SK-N-SH (cell line): ENCODE data around the gene CPLX1. TPM values are rescaled to one million over a fixed set of nuclear protein-coding genes. Genes with fewer than 3 reads are reported as not detected.

Source experiments
- CTCF ChIA-PET: fragments of 300-600, 350-600 bp; formaldehyde crosslinking; extraction: SDS; loops from one replicate; lab custom pipeline; 2021; lab: Yijun Ruan, JAX
- POLR2A ChIA-PET: fragments of 350-600 bp; sonication (Branson Sonifier 250); formaldehyde crosslinking; extraction: SDS; loops from one replicate; lab custom pipeline; 2020; ENCODE audit warnings: antibody characterized with exemption, inconsistent platforms; lab: Yijun Ruan, JAX
- DNase-seq: peaks from one replicate; pipeline ENCODE4 v3.0.0; 2012
- H2AFZ ChIP-seq: fragments of 200-600 bp; sonication (generic); 2 replicates; pipeline ENCODE4 v1.8.1; 2016; ENCODE audit warnings: antibody characterized with exemption, mild to moderate bottlenecking, low read depth
- H3F3A ChIP-seq: fragments of 200-600 bp; sonication (generic); replicated peaks from 2 replicates; pipeline ENCODE3; 2016; ENCODE audit warnings: antibody characterized with exemption, mild to moderate bottlenecking; ENCODE audit not compliant: insufficient read depth
- H3K27ac ChIP-seq, 2 experiments: fragments of 200-500 bp in 1 of 2; fragments of 200-600 bp in 1 of 2; sonication (Bioruptor generic) in 1 of 2; sonication (generic), shearing (Covaris generic) in 1 of 2; 2 replicates each; pipeline versions ENCODE4 v1.5.1 to v1.6.1; 2014 to 2016; ENCODE audit warnings: low read depth in 2 of 2, inconsistent platforms in 1 of 2, low read length in 1 of 2, mild to moderate bottlenecking in 1 of 2, mixed read lengths in 1 of 2
- H3K27me3 ChIP-seq: fragments of 200-600 bp; sonication (generic), shearing (Covaris generic); 2 replicates; pipeline ENCODE4 v1.6.1; 2016; ENCODE audit warnings: mixed run types; ENCODE audit not compliant: insufficient read depth
- H3K36me3 ChIP-seq, 2 experiments: fragments of 200-500 bp in 1 of 2; fragments of 200-600 bp in 1 of 2; sonication (Bioruptor generic) in 1 of 2; sonication (generic) in 1 of 2; replicated peaks in 1 of 2; 2 replicates each; pipeline versions ENCODE3 to v1.5.1; 2014 to 2016; ENCODE audit warnings: low read length in 1 of 2, mild to moderate bottlenecking in 1 of 2; ENCODE audit not compliant: insufficient read depth in 2 of 2, control insufficient read depth in 1 of 2
- H3K4me1 ChIP-seq, 2 experiments: fragments of 200-500 bp in 1 of 2; fragments of 200-600 bp in 1 of 2; sonication (Bioruptor generic) in 1 of 2; sonication (generic), shearing (Covaris generic) in 1 of 2; 2 replicates each; pipeline versions ENCODE4 v1.5.1 to v1.6.1; 2014 to 2016; ENCODE audit warnings: low read depth in 1 of 2, low read length in 1 of 2, mixed run types in 1 of 2; ENCODE audit not compliant: insufficient read depth in 2 of 2, control insufficient read depth in 1 of 2
- H3K4me2 ChIP-seq: fragments of 200-600 bp; sonication (generic), shearing (Covaris generic); 2 replicates; pipeline ENCODE4 v1.6.1; 2017; ENCODE audit warnings: mixed run types
- H3K4me3 ChIP-seq, 2 experiments: fragments of 200-500 bp in 1 of 2; fragments of 200-600 bp in 1 of 2; sonication (Bioruptor generic) in 1 of 2; sonication (generic), shearing (Covaris generic) in 1 of 2; 2 replicates each; pipeline versions ENCODE4 v1.5.1 to v1.8.1; 2014 to 2016; ENCODE audit warnings: low read depth in 2 of 2, inconsistent platforms in 1 of 2, low read length in 1 of 2, mild to moderate bottlenecking in 1 of 2, mixed read lengths in 1 of 2, moderate library complexity in 1 of 2
- H3K79me2 ChIP-seq: fragments of 200-600 bp; sonication (generic); 2 replicates; pipeline ENCODE4 v1.8.1; 2017; ENCODE audit warnings: mild to moderate bottlenecking; ENCODE audit not compliant: insufficient read depth
- H3K9ac ChIP-seq: fragments of 200-600 bp; sonication (generic); 2 replicates; pipeline ENCODE4 v1.6.1; 2017; ENCODE audit warnings: mixed run types
- H3K9me2 ChIP-seq: fragments of 200-600 bp; sonication (generic); 2 replicates; pipeline ENCODE4 v1.6.1; 2017; ENCODE audit warnings: mixed run types
- H3K9me3 ChIP-seq: fragments of 200-600 bp; sonication (generic); 2 replicates; pipeline ENCODE4 v1.6.1; 2017; ENCODE audit warnings: mixed run types, mild to moderate bottlenecking, moderate library complexity
- H4K20me1 ChIP-seq: fragments of 200-600 bp; sonication (generic); 2 replicates; pipeline ENCODE4 v1.6.1; 2017; ENCODE audit warnings: mild to moderate bottlenecking, mixed run types; ENCODE audit not compliant: insufficient read depth
- CHD2 ChIP-seq: fragments of 150-350 bp; IDR thresholded peaks from 2 replicates; pipeline ENCODE4 v1.6.1; 2018; ENCODE audit warnings: low read length; ENCODE audit not compliant: partially characterized antibody
- CTCF ChIP-seq: fragments of 200-600 bp; sonication (generic); IDR thresholded peaks from 2 replicates; pipeline ENCODE4 v1.6.1; 2017; ENCODE audit warnings: antibody characterized with exemption, mild to moderate bottlenecking, moderate library complexity
- FOSL2 ChIP-seq: IDR thresholded peaks from 2 replicates; pipeline ENCODE4 v1.4.0; 2012; ENCODE audit warnings: low read depth, mild to moderate bottlenecking, moderate library complexity, borderline replicate concordance
- FOXJ3 ChIP-seq: sonication (generic); formaldehyde crosslinking; IDR thresholded peaks from 2 replicates; pipeline ENCODE4 v1.5.1; 2020; ENCODE audit warnings: mild to moderate bottlenecking, missing genetic modification reagents
- FOXM1 ChIP-seq: IDR thresholded peaks from 2 replicates; pipeline ENCODE4 v1.4.0; 2012; ENCODE audit warnings: low read depth, mild to moderate bottlenecking
- GABPA ChIP-seq: IDR thresholded peaks from 2 replicates; pipeline ENCODE4 v1.4.0; 2012; ENCODE audit warnings: low read depth, mild to moderate bottlenecking
- GATA2 ChIP-seq: sonication (generic); formaldehyde crosslinking; IDR thresholded peaks from 2 replicates; pipeline ENCODE4 v1.5.0; 2020; ENCODE audit warnings: mild to moderate bottlenecking, missing genetic modification reagents
- JUND ChIP-seq: IDR thresholded peaks from 2 replicates; pipeline ENCODE4 v1.4.0; 2012
- MXI1 ChIP-seq: IDR thresholded peaks from 2 replicates; pipeline ENCODE4 v1.6.1; 2012; ENCODE audit warnings: mild to moderate bottlenecking, low read depth, low read length, improper control_type of control experiment
- NRF1 ChIP-seq: IDR thresholded peaks from 2 replicates; pipeline ENCODE4 v1.6.1; 2012; ENCODE audit warnings: low read depth, mild to moderate bottlenecking, low read length
- POLR2AphosphoS5 ChIP-seq: IDR thresholded peaks from 2 replicates; pipeline ENCODE4 v1.6.1; 2012; ENCODE audit warnings: low read depth, low read length
- RAD21 ChIP-seq: IDR thresholded peaks from 2 replicates; pipeline ENCODE4 v1.6.1; 2012; ENCODE audit warnings: mild to moderate bottlenecking, low read length
- REST ChIP-seq: IDR thresholded peaks from 2 replicates; pipeline ENCODE4 v1.6.1; 2012; ENCODE audit warnings: mild to moderate bottlenecking, low read depth, low read length, moderate library complexity
- RFX5 ChIP-seq: IDR thresholded peaks from 2 replicates; pipeline ENCODE4 v1.6.1; 2012; ENCODE audit warnings: mild to moderate bottlenecking, improper control_type of control experiment, low read length
- TCF12 ChIP-seq: IDR thresholded peaks from 2 replicates; pipeline ENCODE4 v1.4.0; 2012
- USF1 ChIP-seq: IDR thresholded peaks from 2 replicates; pipeline ENCODE4 v1.4.0; 2012; ENCODE audit warnings: low read depth, borderline replicate concordance
- YY1 ChIP-seq: IDR thresholded peaks from 2 replicates; pipeline ENCODE4 v1.4.0; 2012; ENCODE audit warnings: low read depth, mild to moderate bottlenecking
- ZBTB33 ChIP-seq: IDR thresholded peaks from 2 replicates; pipeline ENCODE4 v1.4.0; 2012; ENCODE audit warnings: low read depth, borderline replicate concordance
- WGBS: methylation state at CpG from one replicate; pipeline ENCODE4 v1.1.6; 2017; ENCODE audit warnings: low lambda C conversion rate; 5-methylcytosine and 5-hydroxymethylcytosine counted together
- polyA plus RNA-seq, 3 experiments: library from polyadenylated mRNA; depleted of rRNA; stranded (reverse); fragments of >200 nt; gene quantifications; 2 replicates each; pipeline ENCODE4 v1.2.3, GENCODE V29; 2012
- TF ChIP-seq, protein P1 (sequence below): fragments of 150-350 bp; IDR thresholded peaks from 2 replicates; pipeline ENCODE4 v1.6.1; 2016; ENCODE audit warnings: mild to moderate bottlenecking, low read depth, low read length
- TF ChIP-seq, protein P2 (sequence below): IDR thresholded peaks from 2 replicates; pipeline ENCODE4 v1.4.0; 2012; ENCODE audit warnings: low read depth

The CPLX1 gene
- polyA plus RNA-seq, 1 of the 3 experiments (the other 2 are of a cell fraction): 0.56 TPM

GRCh38 chr4:874971-875817, 49.3 kb upstream of the CPLX1 start (continued):
- TF ChIP-seq CTCF (no peak), CHD2 (no peak)
- TF ChIP-seq, all 33 proteins: peak for 0

DNA sequence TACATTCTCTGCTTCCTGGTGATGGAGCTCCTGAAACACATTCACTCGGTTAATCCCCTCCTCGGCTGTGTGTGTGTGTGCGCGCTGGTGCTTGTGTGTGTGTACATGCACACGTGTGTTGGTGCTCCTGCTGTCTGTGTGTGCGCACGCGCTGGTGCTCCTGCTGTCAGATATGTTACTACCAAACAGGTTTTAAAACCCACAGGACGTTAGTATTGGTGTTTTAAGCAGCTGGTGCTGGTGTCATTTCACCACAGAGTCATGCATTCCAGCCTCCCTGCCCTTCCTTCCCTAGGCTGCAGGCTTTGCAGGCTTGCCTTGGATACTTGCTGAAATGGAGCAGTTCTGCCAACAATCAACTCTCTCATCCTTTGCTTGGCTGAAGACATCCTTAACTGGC, 48.1 kb upstream of the CPLX1 start:
- Histone ChIP-seq H3K9ac (no peak overlapping the region), H3K9me2 (no peaks in the 10 kb centered on the region), H3K27me3 (no peaks in the 10 kb centered on the region), H3K4me2 (no peak overlapping the region), H3K9me3 (no peaks in the 10 kb centered on the region), H3K27ac (no peak overlapping the region), H3K79me2 (no peaks in the 10 kb centered on the region), H2AFZ (no peak overlapping the region), H4K20me1 (no peaks in the 10 kb centered on the region), H3K36me3 (peaks cover 17 to 45% of the 10 kb centered on the region in 2 experiments), H3F3A (peaks cover 6% of the 10 kb centered on the region), H3K4me1 (no peaks in the 10 kb centered on the region), H3K4me3 (no peak overlapping the region)
- DNase-seq: no peak
- WGBS: 98% methylated on average over 9 of the region's 9 CpGs
- CTCF ChIA-PET: no interaction called here
- POLR2A ChIA-PET: no interaction called here
- TF ChIP-seq NRF1 (no peak), RAD21 (no peak), RFX5 (no peak), JUND (no peak), POLR2AphosphoS5 (no peak), FOSL2 (no peak), FOXJ3 (CRISPR knock-in tag) (no peak), USF1 (no peak), GATA2 (CRISPR knock-in tag) (no peak), TCF12 (no peak), ZBTB33 (no peak), MXI1 (no peak), FOXM1 (no peak), YY1 (no peak), GABPA (no peak), REST (no peak)
- TF ChIP-seq, protein P1, sequence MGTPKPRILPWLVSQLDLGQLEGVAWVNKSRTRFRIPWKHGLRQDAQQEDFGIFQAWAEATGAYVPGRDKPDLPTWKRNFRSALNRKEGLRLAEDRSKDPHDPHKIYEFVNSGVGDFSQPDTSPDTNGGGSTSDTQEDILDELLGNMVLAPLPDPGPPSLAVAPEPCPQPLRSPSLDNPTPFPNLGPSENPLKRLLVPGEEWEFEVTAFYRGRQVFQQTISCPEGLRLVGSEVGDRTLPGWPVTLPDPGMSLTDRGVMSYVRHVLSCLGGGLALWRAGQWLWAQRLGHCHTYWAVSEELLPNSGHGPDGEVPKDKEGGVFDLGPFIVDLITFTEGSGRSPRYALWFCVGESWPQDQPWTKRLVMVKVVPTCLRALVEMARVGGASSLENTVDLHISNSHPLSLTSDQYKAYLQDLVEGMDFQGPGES: no peak
- TF ChIP-seq, protein P2, sequence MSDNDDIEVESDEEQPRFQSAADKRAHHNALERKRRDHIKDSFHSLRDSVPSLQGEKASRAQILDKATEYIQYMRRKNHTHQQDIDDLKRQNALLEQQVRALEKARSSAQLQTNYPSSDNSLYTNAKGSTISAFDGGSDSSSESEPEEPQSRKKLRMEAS: no peak
